K562 (cell line): ENCODE measurements around the gene PDCD1. TPM values are rescaled to one million over a fixed set of nuclear protein-coding genes. Genes with fewer than 3 reads are reported as not detected.
A peak's percentile ranks its signal among the peaks of the same experiment; 100 is the strongest.

Source experiments
- ATAC-seq: fragments of 200-7000 bp; cut with Tn5 transposase; 3 replicates; pipeline ENCODE4 v1.9.1; 2020; ENCODE audit warnings: moderate library complexity
- BruUV-seq: library from RNA; stranded (reverse); fragments of 400-500 nt; replicated peaks from 2 replicates; lab custom pipeline; 2021; lab: Mats Ljungman, UMichigan
- CTCF ChIA-PET: fragments of 300-600 bp; formaldehyde crosslinking; extraction: SDS; loops from one replicate; lab custom pipeline; 2021; ENCODE audit warnings: low intra/inter-chr PET ratio; lab: Yijun Ruan, JAX
- POLR2A ChIA-PET: fragments of 300-600, 350-650 bp; sonication (Branson Sonifier 250); formaldehyde crosslinking; extraction: SDS; loops from one replicate; lab custom pipeline; 2021; ENCODE audit warnings: antibody characterized with exemption, inconsistent platforms; lab: Yijun Ruan, JAX
- DNase-seq, 4 experiments: peaks; one replicate each; pipeline versions ENCODE4 v3.0.0 to v3.0.0-alpha.2; 2011 to 2018; ENCODE audit warnings: low spot score in 3 of 4, mixed read lengths in 3 of 4; ENCODE audit errors: extremely low read depth in 1 of 4
- FAIRE-seq: peaks from 2 replicates; lab custom pipeline; 2011; peaks lifted over from hg19 to GRCh38; lab: Jason Lieb, UNC
- H2AFZ ChIP-seq: 2 replicates; pipeline ENCODE4 v1.6.0; 2011; ENCODE audit warnings: low read depth, low read length, control low read depth, inconsistent platforms
- H3K27ac ChIP-seq: fragments of 200-600 bp; 3 replicates; pipeline ENCODE4 v1.8.0; 2011; ENCODE audit warnings: low read depth, mild to moderate bottlenecking, control low read depth, inconsistent platforms, low read length, moderate library complexity, mixed read lengths; ENCODE audit errors: extremely low read depth
- H3K27me3 ChIP-seq, 2 experiments: fragments of 300-600 bp in 1 of 2; 2 replicates in 1 of 2; 3 replicates in 1 of 2; pipeline versions ENCODE4 v1.6.0 to v1.8.0; 2011; ENCODE audit warnings: inconsistent platforms in 2 of 2, low read length in 2 of 2, mild to moderate bottlenecking in 1 of 2, mixed read lengths in 1 of 2, moderate library complexity in 1 of 2; ENCODE audit not compliant: control insufficient read depth in 2 of 2, insufficient read depth in 2 of 2
- H3K36me3 ChIP-seq: fragments of 300-600 bp; 3 replicates; pipeline ENCODE4 v1.8.0; 2011; ENCODE audit warnings: mild to moderate bottlenecking, low read length, inconsistent platforms; ENCODE audit not compliant: control insufficient read depth, insufficient read depth
- H3K4me1 ChIP-seq, 2 experiments: fragments of 200-600 bp in 1 of 2; replicated peaks in 1 of 2; 2 replicates in 1 of 2; 3 replicates in 1 of 2; pipeline versions ENCODE4 v1.5.1 to v1.8.0; 2011; ENCODE audit warnings: inconsistent platforms in 2 of 2, low read length in 2 of 2, mild to moderate bottlenecking in 1 of 2, mixed read lengths in 1 of 2, moderate library complexity in 1 of 2; ENCODE audit not compliant: control insufficient read depth in 2 of 2, insufficient read depth in 2 of 2
- H3K4me2 ChIP-seq: 2 replicates; pipeline ENCODE4 v1.6.1; 2011; ENCODE audit warnings: low read length, control low read depth, inconsistent platforms, mixed read lengths; ENCODE audit not compliant: insufficient read depth
- H3K4me3 ChIP-seq: fragments of 200-600 bp; sonication (generic), shearing (Covaris generic); 2 replicates; pipeline ENCODE4 v1.5.1; 2016; ENCODE audit warnings: control low read depth, inconsistent platforms
- H3K79me2 ChIP-seq: fragments of 200-600 bp; 3 replicates; pipeline ENCODE4 v1.8.0; 2011; ENCODE audit warnings: low read length, inconsistent platforms; ENCODE audit not compliant: control insufficient read depth, insufficient read depth
- H3K9ac ChIP-seq, 2 experiments: 2 replicates each; pipeline versions ENCODE4 v1.6.0 to v1.6.1; 2011; ENCODE audit warnings: low read depth in 2 of 2, low read length in 2 of 2, control low read depth in 1 of 2, inconsistent platforms in 1 of 2, mild to moderate bottlenecking in 1 of 2, mixed read lengths in 1 of 2; ENCODE audit not compliant: insufficient read depth in 1 of 2
- H3K9me1 ChIP-seq: one replicate; pipeline ENCODE4 v1.6.0; 2011; ENCODE audit warnings: inconsistent platforms, mild to moderate bottlenecking, low read length, moderate library complexity; ENCODE audit not compliant: control insufficient read depth, insufficient read depth
- H3K9me3 ChIP-seq: replicated peaks from 2 replicates; pipeline ENCODE4 v1.5.1; 2011; ENCODE audit warnings: low read depth, low read length, inconsistent platforms; ENCODE audit not compliant: control insufficient read depth, insufficient read depth
- H4K20me1 ChIP-seq: replicated peaks from 2 replicates; pipeline ENCODE4 v1.6.1; 2011; ENCODE audit warnings: low read length, inconsistent platforms, mixed read lengths; ENCODE audit not compliant: control insufficient read depth, insufficient read depth
- ATF1 ChIP-seq, 2 experiments: fragments of 450-650 bp in 1 of 2; IDR thresholded peaks; 2 replicates each; pipeline ENCODE4 v1.6.1; 2016; ENCODE audit warnings: missing compliant biosample characterization in 1 of 2, missing genetic modification characterization in 1 of 2
- DIDO1 ChIP-seq: fragments of 450-650 bp; IDR thresholded peaks from 2 replicates; pipeline ENCODE4 v1.6.1; 2016; ENCODE audit warnings: low read depth, missing biosample characterization, missing genetic modification characterization
- FOS ChIP-seq: IDR thresholded peaks from 3 replicates; pipeline ENCODE4 v1.6.1; 2011; ENCODE audit not compliant: insufficient read length; ENCODE audit errors: extremely low read depth
- GABPA ChIP-seq: fragments of 200-800 bp; sonication (Bioruptor generic); conservative IDR thresholded peaks from 2 replicates; pipeline ENCODE4 v1.6.1; 2016; ENCODE audit warnings: low read depth, missing genetic modification characterization, missing compliant biosample characterization
- MTF1 ChIP-seq: fragments of 250-450 bp; sonication (Bioruptor Pico); IDR thresholded peaks from 2 replicates; pipeline ENCODE4 v1.9.0; 2021; ENCODE audit warnings: moderate library complexity, mild to moderate bottlenecking, inconsistent platforms, borderline replicate concordance
- POLR2AphosphoS2 ChIP-seq: IDR thresholded peaks from 2 replicates; pipeline ENCODE4 v1.6.1; 2012; ENCODE audit warnings: low read length, improper control_type of control experiment
- U2AF1 ChIP-seq: fragments of 200-400 bp; formaldehyde crosslinking; optimal IDR thresholded peaks from 2 replicates; pipeline ENCODE3; 2017; ENCODE audit warnings: mild to moderate bottlenecking, low read depth, low read length, moderate library complexity
- ZBTB7A ChIP-seq: IDR thresholded peaks from 2 replicates; pipeline ENCODE4 v1.6.1; 2011; ENCODE audit warnings: low read depth, mild to moderate bottlenecking, low read length, moderate library complexity, borderline replicate concordance; ENCODE audit not compliant: control insufficient read depth
- ZNF133 ChIP-seq: fragments of 250-450 bp; sonication (Bioruptor Pico); IDR thresholded peaks from 2 replicates; pipeline ENCODE4 v1.4.0; 2020; ENCODE audit warnings: mild to moderate bottlenecking
- ZNF512 ChIP-seq: IDR thresholded peaks from 2 replicates; pipeline ENCODE4 v1.6.1; 2016; ENCODE audit warnings: missing genetic modification characterization, missing compliant biosample characterization
- WGBS: fragments of 100-300 bp; shearing (Covaris generic); methylation state at CpG from one replicate; pipeline ENCODE4 v1.1.6; 2016; ENCODE audit warnings: low coverage, mixed read lengths; ENCODE audit not compliant: insufficient coverage; ENCODE audit errors: missing lambda C conversion rate; 5-methylcytosine and 5-hydroxymethylcytosine counted together
- in situ Hi-C: fragments of 300-500 bp; cut with MboI; formaldehyde crosslinking; loops from 4 replicates; pipeline ENCODE4 v1.15.0; 2018; ENCODE audit warnings: inconsistent platforms, mixed read lengths
- intact Hi-C: fragments of 100-400 bp; cut with micrococcal nuclease; formaldehyde crosslinking; loops from 2 replicates; pipeline ENCODE4 v1.14.2; 2022
- polyA plus RNA-seq, 8 experiments: library from polyadenylated mRNA; depleted of rRNA in 4 of 8; stranded (reverse) in 5 of 8; unstranded in 3 of 8; fragments of >200 nt; fragmentation: Nextera tagmentation in 2 of 8; fragmentation: Illumina TruSeq in 1 of 8; extraction: Ambion mirVana in 2 of 8; extraction: Trizol in 1 of 8; gene quantifications; 2 replicates each; pipeline versions ENCODE4 v1.2.1 to v1.2.3, GENCODE V29; 2011 to 2014; ENCODE audit warnings: inconsistent platforms in 1 of 8, missing spikeins in 1 of 8
- total RNA-seq, 7 experiments: library from RNA; depleted of rRNA in 6 of 7; stranded (reverse); fragments of >200 nt in 6 of 7; fragmentation: Illumina TruSeq in 2 of 7; extraction: Trizol in 2 of 7; gene quantifications; 2 replicates each; pipeline versions ENCODE4 v1.2.1 to v1.2.3, GENCODE V29; 2011 to 2021; ENCODE audit warnings: low replicate concordance in 1 of 7
- TF ChIP-seq, protein P1 (sequence below): fragments of 200-800 bp; sonication (Bioruptor generic); IDR thresholded peaks from 2 replicates; pipeline ENCODE4 v1.6.1; 2017; ENCODE audit warnings: missing genetic modification characterization, missing compliant biosample characterization
- TF ChIP-seq, protein P2 (sequence below): fragments of 450-650 bp; formaldehyde crosslinking; IDR thresholded peaks from 2 replicates; pipeline ENCODE4 v1.4.0; 2022; ENCODE audit warnings: missing genetic modification characterization
- TF ChIP-seq, protein P3 (sequence below): fragments of 450-650 bp; formaldehyde crosslinking; IDR thresholded peaks from 2 replicates; pipeline ENCODE4 v1.4.0; 2020; ENCODE audit warnings: mild to moderate bottlenecking, moderate library complexity

The PDCD1 gene
- total and polyA plus RNA-seq, 9 of the 15 experiments (the other 6 are each of a cell fraction or from before 2014, with no cell fraction given) = 0.15 to 2.5 (median 1.0) TPM; not detected in 2

DNA sequence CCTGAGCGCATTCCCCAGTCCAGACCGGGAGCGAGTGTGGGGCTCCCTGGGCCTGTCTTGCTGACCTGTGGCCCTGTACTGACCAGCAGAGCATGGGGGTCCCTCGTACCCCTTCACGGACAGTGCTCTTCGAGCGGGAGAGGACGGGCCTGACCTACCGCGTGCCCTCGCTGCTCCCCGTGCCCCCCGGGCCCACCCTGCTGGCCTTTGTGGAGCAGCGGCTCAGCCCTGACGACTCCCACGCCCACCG is 44.4 kb downstream of the PDCD1 start (continued):
- TF ChIP-seq, protein P1, sequence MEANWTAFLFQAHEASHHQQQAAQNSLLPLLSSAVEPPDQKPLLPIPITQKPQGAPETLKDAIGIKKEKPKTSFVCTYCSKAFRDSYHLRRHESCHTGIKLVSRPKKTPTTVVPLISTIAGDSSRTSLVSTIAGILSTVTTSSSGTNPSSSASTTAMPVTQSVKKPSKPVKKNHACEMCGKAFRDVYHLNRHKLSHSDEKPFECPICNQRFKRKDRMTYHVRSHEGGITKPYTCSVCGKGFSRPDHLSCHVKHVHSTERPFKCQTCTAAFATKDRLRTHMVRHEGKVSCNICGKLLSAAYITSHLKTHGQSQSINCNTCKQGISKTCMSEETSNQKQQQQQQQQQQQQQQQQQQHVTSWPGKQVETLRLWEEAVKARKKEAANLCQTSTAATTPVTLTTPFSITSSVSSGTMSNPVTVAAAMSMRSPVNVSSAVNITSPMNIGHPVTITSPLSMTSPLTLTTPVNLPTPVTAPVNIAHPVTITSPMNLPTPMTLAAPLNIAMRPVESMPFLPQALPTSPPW = no peak
- TF ChIP-seq ATF1 (CRISPR knock-in tag; IDR thresholded peaks at IDR 0.05) (no peak), ATF1 (tag; IDR thresholded peaks at IDR 0.05) (no peak), ZNF133 (CRISPR knock-in tag) (no peak), ZBTB7A (no peak)

- H2AFZ ChIP-seq = peak overlapping the region; percentile 39; the same call in 1 of the 2 replicates
- H3K27ac ChIP-seq = no peak overlapping the region
- no peak for DNase-seq
- no peak for FAIRE-seq
- in situ Hi-C loops = no loop called here
- WGBS = 22% methylated on average over 8 of the region's 20 CpGs
- BruUV-seq = no TSS peak
- no peak overlapping the region for H3K4me3 ChIP-seq
- intact Hi-C loops = no loop called here
- H3K4me1 ChIP-seq = peaks cover 0 to 78% of the 10 kb centered on the region in 2 experiments; a peak in 3 of 5 replicates
- no peaks in the 10 kb centered on the region for H3K36me3 ChIP-seq
- no peaks in the 10 kb centered on the region for H3K27me3 ChIP-seq
- no peaks in the 10 kb centered on the region for H3K9me3 ChIP-seq
- POLR2A ChIA-PET = no interaction called here
- H3K9ac ChIP-seq = 0 out of 4 replicates have a peak overlapping the region, but pooled peaks of 1 of the 2 experiments have one; percentile 20
- H3K79me2 ChIP-seq = no peaks in the 10 kb centered on the region
- CTCF ChIA-PET = no interaction called here
- H4K20me1 ChIP-seq = no peaks in the 10 kb centered on the region
- ATAC-seq = 0 out of 3 replicates have a peak, but pooled peaks have one; percentile 18
- no peaks in the 10 kb centered on the region for H3K9me1 ChIP-seq
- H3K4me2 ChIP-seq = no peak overlapping the region
- TF ChIP-seq, protein P2, sequence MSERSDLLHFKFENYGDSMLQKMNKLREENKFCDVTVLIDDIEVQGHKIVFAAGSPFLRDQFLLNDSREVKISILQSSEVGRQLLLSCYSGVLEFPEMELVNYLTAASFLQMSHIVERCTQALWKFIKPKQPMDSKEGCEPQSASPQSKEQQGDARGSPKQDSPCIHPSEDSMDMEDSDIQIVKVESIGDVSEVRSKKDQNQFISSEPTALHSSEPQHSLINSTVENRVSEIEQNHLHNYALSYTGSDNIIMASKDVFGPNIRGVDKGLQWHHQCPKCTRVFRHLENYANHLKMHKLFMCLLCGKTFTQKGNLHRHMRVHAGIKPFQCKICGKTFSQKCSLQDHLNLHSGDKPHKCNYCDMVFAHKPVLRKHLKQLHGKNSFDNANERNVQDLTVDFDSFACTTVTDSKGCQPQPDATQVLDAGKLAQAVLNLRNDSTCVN (CRISPR knock-in tag) = no peak
- TF ChIP-seq ZNF512 (tag) (no peak), U2AF1 (no peak), DIDO1 (no peak), GABPA (tag) (peak; percentile 60), POLR2AphosphoS2 (no peak), MTF1 (no peak), FOS (no peak)
- TF ChIP-seq, protein P3, sequence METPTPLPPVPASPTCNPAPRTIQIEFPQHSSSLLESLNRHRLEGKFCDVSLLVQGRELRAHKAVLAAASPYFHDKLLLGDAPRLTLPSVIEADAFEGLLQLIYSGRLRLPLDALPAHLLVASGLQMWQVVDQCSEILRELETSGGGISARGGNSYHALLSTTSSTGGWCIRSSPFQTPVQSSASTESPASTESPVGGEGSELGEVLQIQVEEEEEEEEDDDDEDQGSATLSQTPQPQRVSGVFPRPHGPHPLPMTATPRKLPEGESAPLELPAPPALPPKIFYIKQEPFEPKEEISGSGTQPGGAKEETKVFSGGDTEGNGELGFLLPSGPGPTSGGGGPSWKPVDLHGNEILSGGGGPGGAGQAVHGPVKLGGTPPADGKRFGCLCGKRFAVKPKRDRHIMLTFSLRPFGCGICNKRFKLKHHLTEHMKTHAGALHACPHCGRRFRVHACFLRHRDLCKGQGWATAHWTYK = peak; percentile 65; the same call in 1 of the 2 replicates
Observed at GRCh38 chr2:241813644-241814392, 44.9 kb downstream of the PDCD1 start.
